A549 (cell line): ENCODE data around the gene PLXDC1. TPM values are rescaled to one million over a fixed set of nuclear protein-coding genes. Genes with fewer than 3 reads are reported as not detected.

ENCODE experiments used
- ATAC-seq, 2 experiments: fragments of 200-7000 bp in 1 of 2; fragments of >200 bp in 1 of 2; cut with Nextera tagmentation in 1 of 2; cut with Tn5 transposase in 1 of 2; 3 replicates each; pipeline versions ENCODE4 v1.8.0 to v1.9.1; 2018 to 2020; ENCODE audit warnings: mild to moderate bottlenecking in 1 of 2, moderate library complexity in 1 of 2
- CTCF ChIA-PET: fragments of 300-600 bp; sonication (Branson Sonifier 250); formaldehyde crosslinking; extraction: SDS; loops from one replicate; lab custom pipeline; 2021; ENCODE audit warnings: antibody characterized with exemption, inconsistent platforms; lab: Yijun Ruan, JAX
- POLR2A ChIA-PET: fragments of 350-600 bp; formaldehyde crosslinking; extraction: SDS; loops from one replicate; lab custom pipeline; 2021; ENCODE audit warnings: antibody characterized with exemption, inconsistent platforms; lab: Yijun Ruan, JAX
- DNase-seq, 2 experiments: peaks; one replicate each; pipeline versions ENCODE4 v3.0.0 to v3.0.0-alpha.2; 2011 to 2016; ENCODE audit warnings: low read depth in 1 of 2, low spot score in 1 of 2
- FAIRE-seq: peaks from 2 replicates; lab custom pipeline; 2011; peaks lifted over from hg19 to GRCh38; lab: Jason Lieb, UNC
- H3K27ac ChIP-seq, 2 experiments: fragments of >200 bp; sonication (Bioruptor Twin); formaldehyde crosslinking; 3 replicates each; pipeline ENCODE4 v1.5.1; 2016 to 2017
- H3K4me1 ChIP-seq: fragments of >200 bp; sonication (Bioruptor Twin); formaldehyde crosslinking; 3 replicates; pipeline ENCODE4 v1.6.1; 2016
- H3K4me2 ChIP-seq: fragments of >200 bp; sonication (Bioruptor Twin); formaldehyde crosslinking; 3 replicates; pipeline ENCODE4 v1.6.1; 2016
- H3K4me3 ChIP-seq: fragments of >200 bp; sonication (Bioruptor Twin); formaldehyde crosslinking; 3 replicates; pipeline ENCODE4 v1.5.1; 2016
- H3K9me3 ChIP-seq: fragments of >200 bp; sonication (Bioruptor Twin); formaldehyde crosslinking; 3 replicates; pipeline ENCODE4 v1.6.1; 2016
- ATOH8 ChIP-seq: fragments of 250-450 bp; sonication (Bioruptor Pico); IDR thresholded peaks from 2 replicates; pipeline ENCODE4 v1.5.0; 2020; ENCODE audit warnings: low read depth, mild to moderate bottlenecking, moderate library complexity
- BHLHE40 ChIP-seq: IDR thresholded peaks from 2 replicates; pipeline ENCODE4 v1.6.1; 2012; ENCODE audit warnings: low read depth, low read length, inconsistent platforms
- CEBPB ChIP-seq, 2 experiments: fragments of >200 bp in 1 of 2; sonication (Bioruptor Twin) in 1 of 2; formaldehyde crosslinking in 1 of 2; IDR thresholded peaks; 2 replicates each; pipeline ENCODE4 v1.6.1; 2012 to 2016
- CHD4 ChIP-seq: fragments of 200-600 bp; sonication (generic); IDR thresholded peaks from 2 replicates; pipeline ENCODE4 v1.6.1; 2016; ENCODE audit warnings: antibody characterized with exemption, mild to moderate bottlenecking, borderline replicate concordance
- E2F6 ChIP-seq: IDR thresholded peaks from 2 replicates; pipeline ENCODE4 v1.6.1; 2012; ENCODE audit warnings: low read depth, borderline replicate concordance
- EHF ChIP-seq: fragments of 250-450 bp; sonication (Bioruptor Pico); IDR thresholded peaks from 2 replicates; pipeline ENCODE4 v1.5.0; 2020; ENCODE audit warnings: mild to moderate bottlenecking
- EP300 ChIP-seq, 2 experiments: fragments of >200 bp; sonication (Bioruptor Twin); formaldehyde crosslinking; IDR thresholded peaks; 2 replicates in 1 of 2; 3 replicates in 1 of 2; pipeline ENCODE4 v1.6.1; 2016 to 2017
- ESRRA ChIP-seq: fragments of 150-350 bp; IDR thresholded peaks from 2 replicates; pipeline ENCODE4 v1.6.1; 2014; ENCODE audit warnings: mild to moderate bottlenecking, low read length, borderline replicate concordance
- GATA3 ChIP-seq: IDR thresholded peaks from 2 replicates; pipeline ENCODE4 v1.6.1; 2012; ENCODE audit warnings: borderline replicate concordance
- HOXB13 ChIP-seq: fragments of 250-450 bp; sonication (Bioruptor Pico); IDR thresholded peaks from 2 replicates; pipeline ENCODE4 v1.5.0; 2020; ENCODE audit warnings: low read depth, mild to moderate bottlenecking, moderate library complexity
- JUN ChIP-seq, 2 experiments: fragments of >200 bp; sonication (Bioruptor Twin); formaldehyde crosslinking; IDR thresholded peaks; 2 replicates in 1 of 2; 3 replicates in 1 of 2; pipeline ENCODE4 v1.6.1; 2016 to 2017
- KDM5A ChIP-seq: fragments of 200-600 bp; sonication (generic); IDR thresholded peaks from 2 replicates; pipeline ENCODE4 v1.6.1; 2016; ENCODE audit warnings: antibody characterized with exemption, mild to moderate bottlenecking
- MAFK ChIP-seq: fragments of 450-650 bp; IDR thresholded peaks from 2 replicates; pipeline ENCODE4 v1.6.1; 2014; ENCODE audit not compliant: partially characterized antibody
- MYC ChIP-seq: IDR thresholded peaks from 2 replicates; pipeline ENCODE4 v1.6.1; 2012; ENCODE audit warnings: mild to moderate bottlenecking, inconsistent platforms, low read length, improper control_type of control experiment, borderline replicate concordance
- NPAS2 ChIP-seq: fragments of 250-450 bp; sonication (Bioruptor Pico); IDR thresholded peaks from 2 replicates; pipeline ENCODE4 v1.8.0; 2022; ENCODE audit warnings: mild to moderate bottlenecking, moderate library complexity, borderline replicate concordance
- NR3C1 ChIP-seq: fragments of >200 bp; sonication (Bioruptor Twin); formaldehyde crosslinking; IDR thresholded peaks from 3 replicates; pipeline ENCODE4 v1.6.1; 2017
- POLR2AphosphoS2 ChIP-seq: conservative IDR thresholded peaks from 2 replicates; pipeline ENCODE4 v1.6.1; 2012; ENCODE audit warnings: low read length, improper control_type of control experiment, inconsistent platforms
- RAD21 ChIP-seq, 2 experiments: fragments of >200 bp in 1 of 2; sonication (Bioruptor Twin) in 1 of 2; formaldehyde crosslinking in 1 of 2; IDR thresholded peaks in 1 of 2; conservative IDR thresholded peaks in 1 of 2; 2 replicates in 1 of 2; 3 replicates in 1 of 2; pipeline ENCODE4 v1.6.1; 2012 to 2018; ENCODE audit warnings: inconsistent platforms in 1 of 2
- RNF2 ChIP-seq: fragments of 200-600 bp; sonication (generic); IDR thresholded peaks from 2 replicates; pipeline ENCODE4 v1.6.1; 2016; ENCODE audit warnings: low read depth, mild to moderate bottlenecking, antibody characterized with exemption, moderate library complexity, borderline replicate concordance
- SMC3 ChIP-seq: fragments of >200 bp; sonication (Bioruptor Twin); formaldehyde crosslinking; IDR thresholded peaks from 3 replicates; pipeline ENCODE4 v1.6.1; 2018; ENCODE audit warnings: inconsistent platforms
- ZC3H11A ChIP-seq: fragments of 450-650 bp; IDR thresholded peaks from 2 replicates; pipeline ENCODE4 v1.6.1; 2014; ENCODE audit warnings: antibody characterized with exemption, mild to moderate bottlenecking
- ZFP36 ChIP-seq: fragments of 450-650 bp; IDR thresholded peaks from 2 replicates; pipeline ENCODE4 v1.6.1; 2014; ENCODE audit warnings: borderline replicate concordance; ENCODE audit not compliant: partially characterized antibody
- WGBS: methylation state at CpG from one replicate; pipeline ENCODE4 v1.1.6; 2017; ENCODE audit errors: missing lambda C conversion rate; 5-methylcytosine and 5-hydroxymethylcytosine counted together
- polyA plus RNA-seq, 4 experiments: library from polyadenylated mRNA; depleted of rRNA in 3 of 4; stranded (reverse); fragments of >200 nt; fragmentation: RNase III in 1 of 4; extraction: RNeasy Plus Mini Kit Qiagen cat#74134 plus additional on column Dnase treatment in 1 of 4; gene quantifications; 2 replicates in 3 of 4; 3 replicates in 1 of 4; pipeline ENCODE4 v1.2.3, GENCODE V29; 2011 to 2017
- TF ChIP-seq, protein P1 (sequence below): fragments of >200 bp; sonication (Bioruptor Twin); formaldehyde crosslinking; IDR thresholded peaks from 3 replicates; pipeline ENCODE4 v1.6.1; 2016
- TF ChIP-seq, protein P2 (sequence below): fragments of 250-450 bp; sonication (Bioruptor Pico); IDR thresholded peaks from 2 replicates; pipeline ENCODE4 v1.5.0; 2021; ENCODE audit warnings: mild to moderate bottlenecking, moderate library complexity, borderline replicate concordance
- TF ChIP-seq, protein P3 (sequence below): IDR thresholded peaks from 2 replicates; pipeline ENCODE4 v1.6.1; 2012

PLXDC1 gene
- polyA plus RNA-seq, 2 of the 4 experiments (the other 2 are of a cell fraction), result 0.31 to 0.36 TPM

DNA sequence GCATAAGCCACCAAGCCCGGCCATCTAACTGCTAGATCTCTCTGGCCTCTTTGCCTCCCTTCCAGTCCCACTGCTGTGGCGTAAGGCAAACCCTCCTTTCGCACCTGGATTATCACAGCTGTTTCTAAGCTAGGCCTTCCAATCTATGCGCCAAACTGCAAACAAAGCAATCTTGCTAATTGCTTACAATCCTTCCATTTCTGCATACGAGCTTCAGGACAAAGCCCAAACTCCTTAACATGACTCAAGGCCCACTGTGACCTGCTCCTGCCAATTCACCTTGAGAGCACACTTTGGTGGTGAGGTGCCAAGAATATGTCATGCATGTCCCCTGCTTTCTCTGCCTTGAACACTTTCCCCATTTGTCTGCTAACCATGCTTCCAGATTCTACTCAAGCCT lies 20.5 kb upstream of the PLXDC1 start:
- WGBS, result 83% methylated on average over 5 of the region's 5 CpGs
- Histone ChIP-seq H3K4me2 (no peak overlapping the region), H3K27ac (no peak overlapping the region), H3K4me3 (no peak overlapping the region), H3K4me1 (no peaks in the 10 kb centered on the region), H3K9me3 (no peaks in the 10 kb centered on the region)
- ChIA-PET POLR2A (no interaction called here), CTCF (interaction anchor here (1.1 to 30.5 kb wide), 4 partner anchors 18 to 410 kb away, joined by 3 to 612 read pairs (median 230); partner anchors contain the start of genes ARL5C and PLXDC1)
- ATAC-seq (no peak), FAIRE-seq (no peak), DNase-seq (no peak)
- TF ChIP-seq SMC3, result no peak
- no peak for TF ChIP-seq RAD21 (conservative IDR thresholded peaks at IDR 0.05 in 1 of 2, IDR thresholded peaks at IDR 0.05 in 1 of 2)

DNA sequence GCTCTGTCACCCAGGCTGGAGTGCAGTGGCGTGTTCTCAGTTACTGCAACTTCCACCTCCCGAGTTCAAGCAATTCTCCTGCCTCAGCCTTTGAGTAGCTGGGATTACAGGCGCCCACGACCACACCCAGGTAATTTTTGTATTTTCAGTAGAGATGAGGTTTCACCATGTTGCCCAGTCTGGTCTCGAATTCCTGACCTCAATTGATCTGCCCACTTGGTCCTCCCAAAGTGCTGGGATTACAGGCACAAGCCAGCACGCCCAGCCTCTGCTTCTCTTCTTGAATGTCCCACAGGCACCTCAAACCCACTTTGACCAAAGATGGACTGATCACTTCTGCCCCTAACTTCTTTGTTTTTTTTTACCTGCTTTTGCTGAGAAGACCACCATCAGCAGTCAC lies 19.1 kb upstream of the PLXDC1 start:
- no peak for TF ChIP-seq HOXB13 (CRISPR knock-in tag)
- no peak for TF ChIP-seq RAD21 (conservative IDR thresholded peaks at IDR 0.05 in 1 of 2, IDR thresholded peaks at IDR 0.05 in 1 of 2)
- no peak for TF ChIP-seq KDM5A
- TF ChIP-seq E2F6, result no peak
- TF ChIP-seq EHF, result no peak
- no peak for TF ChIP-seq ZC3H11A
- TF ChIP-seq, protein P1, sequence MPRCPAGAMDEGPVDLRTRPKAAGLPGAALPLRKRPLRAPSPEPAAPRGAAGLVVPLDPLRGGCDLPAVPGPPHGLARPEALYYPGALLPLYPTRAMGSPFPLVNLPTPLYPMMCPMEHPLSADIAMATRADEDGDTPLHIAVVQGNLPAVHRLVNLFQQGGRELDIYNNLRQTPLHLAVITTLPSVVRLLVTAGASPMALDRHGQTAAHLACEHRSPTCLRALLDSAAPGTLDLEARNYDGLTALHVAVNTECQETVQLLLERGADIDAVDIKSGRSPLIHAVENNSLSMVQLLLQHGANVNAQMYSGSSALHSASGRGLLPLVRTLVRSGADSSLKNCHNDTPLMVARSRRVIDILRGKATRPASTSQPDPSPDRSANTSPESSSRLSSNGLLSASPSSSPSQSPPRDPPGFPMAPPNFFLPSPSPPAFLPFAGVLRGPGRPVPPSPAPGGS, result no peak
- TF ChIP-seq, protein P2, sequence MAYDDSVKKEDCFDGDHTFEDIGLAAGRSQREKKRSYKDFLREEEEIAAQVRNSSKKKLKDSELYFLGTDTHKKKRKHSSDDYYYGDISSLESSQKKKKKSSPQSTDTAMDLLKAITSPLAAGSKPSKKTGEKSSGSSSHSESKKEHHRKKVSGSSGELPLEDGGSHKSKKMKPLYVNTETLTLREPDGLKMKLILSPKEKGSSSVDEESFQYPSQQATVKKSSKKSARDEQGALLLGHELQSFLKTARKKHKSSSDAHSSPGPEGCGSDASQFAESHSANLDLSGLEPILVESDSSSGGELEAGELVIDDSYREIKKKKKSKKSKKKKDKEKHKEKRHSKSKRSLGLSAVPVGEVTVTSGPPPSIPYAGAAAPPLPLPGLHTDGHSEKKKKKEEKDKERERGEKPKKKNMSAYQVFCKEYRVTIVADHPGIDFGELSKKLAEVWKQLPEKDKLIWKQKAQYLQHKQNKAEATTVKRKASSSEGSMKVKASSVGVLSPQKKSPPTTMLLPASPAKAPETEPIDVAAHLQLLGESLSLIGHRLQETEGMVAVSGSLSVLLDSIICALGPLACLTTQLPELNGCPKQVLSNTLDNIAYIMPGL (CRISPR knock-in tag), result no peak
- TF ChIP-seq JUN (IDR thresholded peaks at IDR 0.05), result no peak
- TF ChIP-seq EP300 (IDR thresholded peaks at IDR 0.05), result no peak
- TF ChIP-seq RNF2, result no peak
- TF ChIP-seq MYC, result no peak
- TF ChIP-seq, protein P3, sequence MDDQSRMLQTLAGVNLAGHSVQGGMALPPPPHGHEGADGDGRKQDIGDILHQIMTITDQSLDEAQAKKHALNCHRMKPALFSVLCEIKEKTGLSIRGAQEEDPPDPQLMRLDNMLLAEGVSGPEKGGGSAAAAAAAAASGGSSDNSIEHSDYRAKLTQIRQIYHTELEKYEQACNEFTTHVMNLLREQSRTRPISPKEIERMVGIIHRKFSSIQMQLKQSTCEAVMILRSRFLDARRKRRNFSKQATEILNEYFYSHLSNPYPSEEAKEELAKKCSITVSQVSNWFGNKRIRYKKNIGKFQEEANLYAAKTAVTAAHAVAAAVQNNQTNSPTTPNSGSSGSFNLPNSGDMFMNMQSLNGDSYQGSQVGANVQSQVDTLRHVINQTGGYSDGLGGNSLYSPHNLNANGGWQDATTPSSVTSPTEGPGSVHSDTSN, result no peak
- no peak for TF ChIP-seq CEBPB (IDR thresholded peaks at IDR 0.05)
- TF ChIP-seq CHD4, result no peak
- TF ChIP-seq BHLHE40, result no peak
- no peak for TF ChIP-seq POLR2AphosphoS2
- TF ChIP-seq, all 56 proteins: peak for 0
- 66% methylated on average over 6 of the region's 6 CpGs for WGBS
- Histone ChIP-seq H3K27ac (no peak overlapping the region), H3K4me2 (no peak overlapping the region), H3K4me1 (no peaks in the 10 kb centered on the region), H3K4me3 (no peak overlapping the region), H3K9me3 (no peaks in the 10 kb centered on the region)
- CTCF ChIA-PET, result interaction anchor here (0.7 to 30.5 kb wide), 8 partner anchors 12 to 289 kb away, joined by 3 to 612 read pairs (median 6); partner anchors contain the start of genes ARL5C and PLXDC1
- DNase-seq (no peak), FAIRE-seq (no peak), ATAC-seq (no peak)
- POLR2A ChIA-PET, result no interaction called here

GRCh38 chr17:39170109-39170508 lies 18.7 kb upstream of the PLXDC1 start:
- ChIA-PET CTCF (interaction anchor here (0.7 to 30.5 kb wide), 11 partner anchors 10 to 289 kb away, joined by 3 to 612 read pairs (median 4); partner anchors contain the start of genes ARL5C and PLXDC1), POLR2A (no interaction called here)
- no peaks in the 10 kb centered on the region for H3K9me3 ChIP-seq
- no peak for ATAC-seq
- no peak overlapping the region for H3K4me3 ChIP-seq
- WGBS, result 61% methylated on average over 4 of the region's 4 CpGs
- no peak for DNase-seq
- no peak for FAIRE-seq
- no peaks in the 10 kb centered on the region for H3K4me1 ChIP-seq
- no peak overlapping the region for H3K4me2 ChIP-seq
- H3K27ac ChIP-seq, result no peak overlapping the region
- TF ChIP-seq CEBPB (IDR thresholded peaks at IDR 0.05) (no peak), NR3C1 (no peak), ATOH8 (CRISPR knock-in tag) (no peak), NPAS2 (CRISPR knock-in tag) (no peak), EHF (no peak), GATA3 (no peak), ESRRA (no peak), ZFP36 (no peak), MAFK (no peak)
- TF ChIP-seq, protein P1, result no peak
